HuH-7.5 (cell line): ENCODE measurements around the gene UBTF.
A peak's percentile ranks its signal among the peaks of the same experiment; 100 is the strongest.

Experiments
- DNase-seq: peaks from one replicate; pipeline ENCODE4 v3.0.0; 2011; ENCODE audit warnings: low spot score

The UBTF gene

GRCh38 chr17:44170499-44171201 is 48.8 kb downstream of the UBTF start, which contains the start of gene ASB16:
TSS of gene ASB16 (plus strand) at chr17:44170704. CDS start at chr17:44170790, 86 bp downstream.
- peak; percentile 63 for DNase-seq

DNA sequence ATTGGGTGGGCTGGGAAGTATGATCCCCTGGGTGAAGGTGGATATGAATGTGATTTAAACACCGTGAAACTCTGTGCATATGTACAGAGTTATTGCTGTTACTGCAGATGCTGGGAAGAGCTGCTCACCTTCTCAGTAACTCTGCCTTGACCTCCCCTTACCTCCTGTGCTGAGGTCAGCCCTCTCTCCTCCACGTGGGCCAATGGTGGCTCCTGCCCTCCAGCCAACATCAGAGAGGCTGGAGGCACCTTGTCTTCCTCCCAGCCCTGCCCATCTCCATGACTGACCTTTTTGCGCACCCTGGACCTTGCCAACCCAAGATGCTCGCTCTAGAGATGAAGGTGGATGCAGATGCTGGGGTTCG is 49.4 kb downstream of the UBTF start:
- no peak for DNase-seq

DNA sequence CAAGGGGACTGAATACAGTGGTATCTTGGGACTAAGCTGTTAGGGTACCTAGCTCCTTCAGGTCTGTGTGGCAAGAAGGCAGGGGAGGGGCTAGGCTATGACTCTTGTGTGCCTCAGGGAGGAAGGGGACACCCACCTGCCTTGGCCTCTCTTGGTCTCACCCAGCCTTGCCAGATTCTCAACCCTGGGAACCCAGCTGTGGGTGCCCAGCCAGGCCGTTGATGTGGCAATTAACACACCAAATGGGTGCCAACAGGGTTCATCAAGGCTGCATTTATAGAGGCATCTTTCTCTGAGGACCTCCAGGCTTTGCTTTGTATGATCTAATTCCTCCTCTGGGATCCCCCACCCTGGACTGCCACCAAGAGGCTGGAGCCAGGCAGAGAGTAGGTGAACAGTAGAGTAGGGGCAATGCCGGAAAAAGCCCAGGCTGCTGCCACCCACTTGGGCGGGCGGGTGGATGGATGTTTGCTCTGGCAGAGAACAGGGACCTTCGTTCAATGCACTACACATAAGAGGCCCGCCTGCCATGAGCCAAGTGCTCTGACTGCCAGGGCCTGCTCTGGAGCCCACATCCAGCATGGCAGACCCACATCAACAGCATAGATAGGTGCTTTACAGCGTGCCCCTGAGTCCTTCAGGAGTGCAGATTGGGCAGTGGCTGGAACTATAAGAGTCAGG is 52.2 kb downstream of the UBTF start:
- DNase-seq = no peak

DNA sequence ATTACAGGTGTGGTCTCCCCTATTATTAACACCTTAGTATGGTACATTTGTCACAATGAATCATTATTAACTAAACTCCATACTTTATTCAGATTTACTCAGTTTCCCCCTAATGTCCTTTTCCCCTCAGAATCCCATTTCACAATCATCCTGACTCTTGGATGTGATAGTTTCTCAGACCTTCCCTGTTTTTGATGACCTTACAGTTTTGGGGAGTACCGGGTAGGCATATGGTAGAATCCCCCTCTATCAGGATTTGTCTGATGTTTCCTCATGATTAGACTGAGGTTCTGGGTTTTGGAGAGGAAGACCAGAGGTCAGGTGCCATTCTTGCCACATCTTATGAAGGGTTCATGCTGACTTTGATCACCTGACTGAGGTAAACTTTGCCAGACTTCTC is 55.0 kb downstream of the UBTF start:
- DNase-seq = no peak

DNA sequence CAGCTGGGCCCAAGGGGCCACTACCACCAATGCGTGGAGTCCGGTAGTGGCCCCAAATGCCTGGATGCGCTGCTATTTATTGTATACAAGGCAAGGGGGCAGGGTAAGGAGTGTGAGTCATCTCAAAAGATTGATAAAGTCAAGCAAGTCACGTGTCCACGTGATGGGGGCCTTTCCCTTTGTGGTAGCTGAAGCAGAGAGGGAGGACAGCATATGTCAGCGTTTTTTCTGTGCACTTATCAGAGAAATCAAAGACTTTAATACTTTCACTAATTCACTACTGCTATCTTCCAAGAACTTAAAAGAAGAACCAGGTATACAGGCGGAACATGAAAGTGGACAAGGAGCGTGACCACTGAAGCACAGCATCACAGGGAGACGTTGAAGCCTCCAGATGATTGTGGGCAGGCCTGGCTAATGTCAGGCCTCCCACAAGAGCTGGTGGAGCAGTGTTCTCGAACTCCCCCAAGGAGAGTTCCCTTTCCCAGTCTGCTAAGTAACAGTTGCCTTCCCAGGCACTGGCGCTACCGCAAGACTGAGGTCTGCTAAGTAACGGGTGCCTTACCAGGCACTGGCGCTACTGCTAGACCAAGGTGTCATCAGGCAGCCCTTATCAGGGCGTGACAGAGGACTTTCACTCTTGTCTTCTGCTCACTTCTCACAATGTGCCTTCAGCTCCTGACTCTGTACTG is 59.8 kb downstream of the UBTF start:
- DNase-seq = no peak

- DNase-seq = no peak
Observed at GRCh38 chr17:44155488-44155887, 64.0 kb downstream of the UBTF start.
